ENCODE results near the gene ID1.
"Not testable (repeated sequence)": the region's sequence is repeated elsewhere in the genome, so short reads cannot be mapped to it uniquely, and the experiment has no call there.

Gene ID1

DNA sequence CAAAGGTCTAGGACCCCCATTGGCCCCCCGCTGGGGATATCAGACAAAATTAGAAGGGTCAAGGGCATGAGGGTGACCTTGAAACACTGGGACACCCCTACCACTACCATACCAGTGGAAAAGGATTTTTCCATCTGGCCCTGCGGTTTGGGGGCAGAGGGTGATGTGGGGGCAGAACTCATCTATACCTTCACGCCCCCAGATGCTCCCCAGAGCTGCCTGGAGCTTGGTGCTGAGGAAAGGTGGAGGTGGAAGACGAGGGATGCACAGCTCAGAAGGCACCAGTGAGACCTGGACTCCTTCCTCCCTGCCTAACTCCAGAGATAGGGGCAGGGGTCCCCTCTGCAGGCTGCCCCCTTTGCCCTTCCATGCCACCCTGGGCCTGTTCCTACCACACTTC, 33.7 kb downstream of the ID1 start:
- DNase-seq: no peak

DNA sequence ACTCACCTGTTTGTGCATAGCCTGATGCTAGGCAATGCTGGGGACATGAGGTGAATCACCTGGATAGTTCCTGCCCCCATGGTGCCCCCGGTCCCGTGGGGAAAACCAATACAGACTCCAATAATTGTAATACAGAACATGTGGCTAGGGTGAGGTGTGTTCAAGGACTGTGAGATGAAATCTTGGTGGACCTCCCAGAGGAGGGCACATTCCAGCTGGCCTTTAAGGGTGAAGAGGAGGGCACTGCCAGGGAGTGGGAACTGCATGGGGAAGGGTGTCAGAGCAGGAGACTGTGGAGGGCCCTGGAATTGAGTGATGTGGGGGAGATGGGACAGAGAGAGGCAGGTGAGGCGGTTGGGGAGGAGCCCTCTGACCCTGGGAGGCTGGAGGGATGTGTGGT, 35.2 kb downstream of the ID1 start:
- no peak for DNase-seq

DNA sequence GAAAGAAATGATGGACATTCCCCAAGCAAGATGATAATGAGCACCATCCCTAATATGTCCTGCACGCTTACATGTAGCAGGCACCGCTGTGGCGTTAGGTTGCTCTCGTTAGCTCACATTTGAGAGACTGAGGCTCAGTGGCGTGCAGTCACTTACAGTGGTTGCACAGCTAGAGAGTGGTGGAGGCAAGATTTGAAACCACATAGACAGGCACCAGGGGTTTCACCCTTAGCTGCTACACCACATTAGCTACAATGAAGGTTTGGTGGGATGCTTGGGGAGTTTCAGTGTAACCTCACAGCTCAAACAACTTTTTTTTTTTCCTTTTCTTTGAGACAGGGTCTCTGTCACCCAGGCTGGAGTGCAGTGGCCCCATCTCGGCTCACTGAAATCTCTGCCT, 36.3 kb downstream of the ID1 start:
- no peak for DNase-seq

DNA sequence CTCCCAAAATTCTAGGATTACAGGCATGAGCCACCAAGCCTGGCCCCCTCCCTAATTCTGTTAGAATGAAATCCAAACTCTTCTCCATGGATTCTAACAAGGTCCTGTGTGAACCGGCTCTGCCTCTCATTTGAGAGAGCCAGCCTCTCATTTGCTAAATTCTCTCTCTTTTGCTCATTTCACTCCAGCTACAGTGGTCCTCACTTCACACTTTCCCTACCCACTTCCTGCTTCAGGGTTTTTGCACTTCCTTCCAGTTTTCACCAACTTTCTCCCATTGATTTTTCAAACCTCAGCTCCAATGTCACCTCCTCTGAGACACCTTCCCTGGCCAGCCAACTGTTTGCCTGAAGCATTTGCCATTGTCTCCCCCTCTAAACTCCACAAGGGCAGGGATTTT, 37.7 kb downstream of the ID1 start:
- no peak for DNase-seq

DNA sequence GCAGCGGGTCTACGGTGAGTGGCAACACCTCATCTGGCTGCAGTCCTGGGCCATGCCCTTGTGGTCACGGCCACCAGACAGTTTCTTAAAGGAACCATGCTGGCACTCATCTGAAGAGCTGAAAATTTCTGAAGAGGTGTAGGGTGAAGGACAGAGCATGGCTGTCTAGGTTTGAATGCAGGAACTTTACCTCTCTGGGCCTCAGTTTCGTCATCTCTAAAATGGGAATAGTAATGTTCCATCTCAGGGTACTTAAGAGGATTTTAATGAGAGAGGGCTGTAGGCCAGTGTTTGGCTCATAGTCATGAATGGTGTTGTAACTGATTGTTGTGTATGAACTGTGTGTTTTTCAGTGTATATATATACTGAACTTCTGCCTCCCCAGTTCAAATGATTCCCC, 38.4 kb downstream of the ID1 start:
- DNase-seq: no peak

DNA sequence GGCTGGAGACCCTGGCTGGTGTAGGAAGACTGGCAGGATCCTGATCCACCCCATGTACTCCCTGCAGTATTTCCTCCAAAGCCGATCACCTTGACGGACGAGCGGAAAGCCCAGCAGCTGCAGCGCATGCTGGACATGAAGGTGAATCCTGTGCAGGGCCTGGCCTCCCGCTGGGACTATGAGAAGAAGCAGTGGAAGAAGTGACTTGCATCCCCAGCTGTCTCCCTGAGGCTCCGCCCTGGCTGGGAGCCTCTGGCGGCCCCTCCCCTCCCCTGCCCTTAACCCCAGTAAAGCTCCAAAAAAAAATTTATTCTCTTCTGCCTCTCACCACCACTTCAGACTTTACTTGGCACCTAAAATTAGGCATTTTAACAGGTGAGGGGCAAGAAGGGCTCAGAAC, 39.6 kb downstream of the ID1 start:
- no peak for DNase-seq

DNA sequence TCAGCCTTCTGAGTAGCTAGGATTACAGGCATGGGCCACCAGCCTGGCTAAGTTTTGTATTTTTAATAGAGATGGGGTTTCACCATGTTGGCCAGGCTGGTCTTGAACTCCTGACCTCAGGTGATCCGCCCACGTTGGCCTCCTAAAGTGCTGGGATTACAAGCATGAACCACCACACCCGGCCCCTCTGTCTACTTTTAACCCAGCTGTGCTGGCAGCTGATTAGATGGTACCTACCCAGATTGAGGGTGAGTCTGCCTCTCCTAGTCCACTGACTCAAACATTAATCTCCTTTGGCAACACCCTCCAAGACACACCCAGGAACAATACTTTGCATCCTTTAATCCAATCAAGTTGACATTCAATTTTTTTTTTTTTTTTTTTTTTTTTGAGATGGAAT, 43.0 kb downstream of the ID1 start:
- not testable (repeated sequence) for DNase-seq

DNA sequence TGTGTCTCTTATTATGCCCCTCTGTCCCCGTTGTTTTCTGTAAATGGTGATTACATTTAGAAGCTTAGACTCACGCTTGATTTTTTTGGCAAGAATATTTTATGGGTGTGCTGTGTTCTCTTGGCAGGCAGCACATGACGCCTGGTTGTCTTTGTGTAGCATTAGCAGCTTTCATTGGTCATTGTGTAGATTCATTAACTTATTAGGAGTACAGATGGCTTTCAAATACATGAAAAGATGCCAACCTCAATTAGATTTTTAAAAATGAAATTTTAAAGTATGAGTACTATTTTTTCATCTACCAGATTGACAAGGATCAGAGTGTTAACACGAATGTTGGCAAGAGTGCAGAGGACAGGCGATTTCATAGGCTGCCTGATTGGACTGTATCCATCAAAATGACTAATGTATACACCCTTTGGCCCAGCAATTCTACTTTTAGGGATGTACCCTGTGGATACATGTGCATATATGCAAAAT, 47.9 kb downstream of the ID1 start:
- no peak for DNase-seq

DNA sequence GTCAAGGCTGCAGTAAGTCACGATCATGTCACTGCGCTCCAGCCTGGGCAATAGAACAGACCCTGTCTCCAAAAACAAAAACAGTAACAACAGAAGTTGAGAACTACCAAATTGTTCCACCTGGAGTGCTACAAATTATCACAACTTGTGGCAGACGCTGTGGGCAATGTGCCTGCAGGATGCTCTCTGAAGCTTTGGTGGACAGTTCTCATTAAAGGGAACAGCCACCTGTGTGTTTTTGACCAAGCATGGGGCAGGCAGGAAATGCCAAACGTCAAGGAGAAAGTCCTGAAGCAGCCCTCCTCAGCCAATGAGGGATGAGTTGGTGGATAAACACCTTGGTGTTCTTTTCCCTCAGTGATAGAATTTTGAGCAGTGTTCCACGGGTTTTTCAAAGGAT, 48.5 kb downstream of the ID1 start:
- no peak for DNase-seq

DNA sequence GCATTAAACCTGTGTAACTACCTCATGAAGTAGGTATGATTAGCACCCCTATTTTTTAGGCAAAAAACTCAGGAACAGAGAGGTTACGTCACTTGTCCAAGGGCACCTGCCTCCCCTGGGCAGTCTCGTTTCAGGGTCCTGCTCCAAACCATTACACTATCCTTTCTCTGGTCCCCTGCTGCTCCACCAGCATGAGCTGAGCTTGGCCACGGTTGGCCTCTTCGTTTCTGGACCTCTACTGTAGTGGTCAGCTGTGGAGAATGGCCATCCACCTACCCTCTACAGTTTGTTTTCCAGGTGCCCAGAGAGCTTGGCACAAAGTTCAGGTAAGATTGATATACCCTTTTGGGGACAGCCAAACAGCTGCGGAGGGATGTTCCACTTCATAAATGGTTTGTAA, 49.4 kb downstream of the ID1 start:
- no peak for DNase-seq
